Hepatocyte (in vitro differentiated cells): ENCODE measurements around the gene PHF21B.

Experiments used
- CTCF ChIP-seq: fragments of 200-600 bp; sonication (generic); IDR thresholded peaks from 2 replicates; pipeline ENCODE4 v1.5.1; 2016; ENCODE audit warnings: antibody characterized with exemption, mild to moderate bottlenecking; ENCODE audit not compliant: poor library complexity
- EZH2phosphoT487 ChIP-seq: fragments of 200-600 bp; sonication (generic); IDR thresholded peaks from one replicate; pipeline ENCODE4 v1.6.1; 2018; ENCODE audit warnings: antibody characterized with exemption, mild to moderate bottlenecking, low read depth, moderate library complexity; ENCODE audit not compliant: unreplicated experiment, severe bottlenecking

- TF ChIP-seq CTCF: no peak
- TF ChIP-seq EZH2phosphoT487: no peak
Observed at GRCh38 chr22:44915441-44915840, 94.4 kb downstream of the PHF21B start.
